IMR-90 (cell line): ENCODE results near the gene RAP1GAP2.

Experiments
- CEBPB ChIP-seq: IDR thresholded peaks from 2 replicates; pipeline ENCODE4 v1.6.1; 2012; ENCODE audit warnings: low read depth, low read length, improper control_type of control experiment
- CHD1 ChIP-seq: IDR thresholded peaks from 2 replicates; pipeline ENCODE4 v1.6.1; 2012; ENCODE audit warnings: low read depth, low read length, improper control_type of control experiment
- FOS ChIP-seq: fragments of 150-350 bp; IDR thresholded peaks from 2 replicates; pipeline ENCODE4 v1.6.1; 2016; ENCODE audit warnings: low read depth, low read length
- MAFK ChIP-seq: IDR thresholded peaks from 2 replicates; pipeline ENCODE4 v1.6.1; 2012; ENCODE audit warnings: low read depth, low read length, improper control_type of control experiment
- MAZ ChIP-seq: IDR thresholded peaks from 2 replicates; pipeline ENCODE4 v1.6.1; 2012; ENCODE audit warnings: low read depth, mild to moderate bottlenecking, low read length, improper control_type of control experiment, moderate library complexity, borderline replicate concordance
- MXI1 ChIP-seq: IDR thresholded peaks from 2 replicates; pipeline ENCODE4 v1.6.1; 2012; ENCODE audit warnings: low read depth, mild to moderate bottlenecking, low read length, moderate library complexity, borderline replicate concordance
- POLR2A ChIP-seq: IDR thresholded peaks from 2 replicates; pipeline ENCODE4 v1.6.1; 2012; ENCODE audit warnings: mild to moderate bottlenecking, low read depth, low read length
- RCOR1 ChIP-seq: IDR thresholded peaks from 2 replicates; pipeline ENCODE4 v1.6.1; 2012; ENCODE audit warnings: mild to moderate bottlenecking, low read length, improper control_type of control experiment; ENCODE audit not compliant: insufficient replicate concordance
- RFX5 ChIP-seq: IDR thresholded peaks from 2 replicates; pipeline ENCODE4 v1.8.0; 2012; ENCODE audit warnings: low read depth, mild to moderate bottlenecking, low read length, moderate library complexity
- SMC3 ChIP-seq: fragments of 150-350 bp; IDR thresholded peaks from 2 replicates; pipeline ENCODE4 v1.6.1; 2016; ENCODE audit warnings: low read depth, mild to moderate bottlenecking, antibody characterized with exemption, low read length, moderate library complexity
- TF ChIP-seq, protein P1 (sequence below): conservative IDR thresholded peaks from 2 replicates; pipeline ENCODE4 v1.5.1; 2012; ENCODE audit warnings: mild to moderate bottlenecking, low read depth, low read length, improper control_type of control experiment
- TF ChIP-seq, protein P2 (sequence below): fragments of 150-350 bp; IDR thresholded peaks from 2 replicates; pipeline ENCODE4 v1.6.1; 2017; ENCODE audit warnings: mild to moderate bottlenecking, antibody characterized with exemption, low read length, low read depth
- TF ChIP-seq, protein P3 (sequence below): fragments of 150-350 bp; IDR thresholded peaks from 2 replicates; pipeline ENCODE4 v1.6.1; 2016; ENCODE audit warnings: low read depth, mild to moderate bottlenecking, low read length, moderate library complexity, borderline replicate concordance

- TF ChIP-seq POLR2A (no peak), SMC3 (no peak), MAFK (no peak), MAZ (no peak), CHD1 (no peak), RFX5 (no peak), RCOR1 (no peak), CEBPB (no peak), FOS (no peak), MXI1 (no peak)
- TF ChIP-seq, protein P1, sequence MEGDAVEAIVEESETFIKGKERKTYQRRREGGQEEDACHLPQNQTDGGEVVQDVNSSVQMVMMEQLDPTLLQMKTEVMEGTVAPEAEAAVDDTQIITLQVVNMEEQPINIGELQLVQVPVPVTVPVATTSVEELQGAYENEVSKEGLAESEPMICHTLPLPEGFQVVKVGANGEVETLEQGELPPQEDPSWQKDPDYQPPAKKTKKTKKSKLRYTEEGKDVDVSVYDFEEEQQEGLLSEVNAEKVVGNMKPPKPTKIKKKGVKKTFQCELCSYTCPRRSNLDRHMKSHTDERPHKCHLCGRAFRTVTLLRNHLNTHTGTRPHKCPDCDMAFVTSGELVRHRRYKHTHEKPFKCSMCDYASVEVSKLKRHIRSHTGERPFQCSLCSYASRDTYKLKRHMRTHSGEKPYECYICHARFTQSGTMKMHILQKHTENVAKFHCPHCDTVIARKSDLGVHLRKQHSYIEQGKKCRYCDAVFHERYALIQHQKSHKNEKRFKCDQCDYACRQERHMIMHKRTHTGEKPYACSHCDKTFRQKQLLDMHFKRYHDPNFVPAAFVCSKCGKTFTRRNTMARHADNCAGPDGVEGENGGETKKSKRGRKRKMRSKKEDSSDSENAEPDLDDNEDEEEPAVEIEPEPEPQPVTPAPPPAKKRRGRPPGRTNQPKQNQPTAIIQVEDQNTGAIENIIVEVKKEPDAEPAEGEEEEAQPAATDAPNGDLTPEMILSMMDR, result no peak
- TF ChIP-seq, protein P2, sequence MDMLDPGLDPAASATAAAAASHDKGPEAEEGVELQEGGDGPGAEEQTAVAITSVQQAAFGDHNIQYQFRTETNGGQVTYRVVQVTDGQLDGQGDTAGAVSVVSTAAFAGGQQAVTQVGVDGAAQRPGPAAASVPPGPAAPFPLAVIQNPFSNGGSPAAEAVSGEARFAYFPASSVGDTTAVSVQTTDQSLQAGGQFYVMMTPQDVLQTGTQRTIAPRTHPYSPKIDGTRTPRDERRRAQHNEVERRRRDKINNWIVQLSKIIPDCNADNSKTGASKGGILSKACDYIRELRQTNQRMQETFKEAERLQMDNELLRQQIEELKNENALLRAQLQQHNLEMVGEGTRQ, result no peak
- TF ChIP-seq, protein P3, sequence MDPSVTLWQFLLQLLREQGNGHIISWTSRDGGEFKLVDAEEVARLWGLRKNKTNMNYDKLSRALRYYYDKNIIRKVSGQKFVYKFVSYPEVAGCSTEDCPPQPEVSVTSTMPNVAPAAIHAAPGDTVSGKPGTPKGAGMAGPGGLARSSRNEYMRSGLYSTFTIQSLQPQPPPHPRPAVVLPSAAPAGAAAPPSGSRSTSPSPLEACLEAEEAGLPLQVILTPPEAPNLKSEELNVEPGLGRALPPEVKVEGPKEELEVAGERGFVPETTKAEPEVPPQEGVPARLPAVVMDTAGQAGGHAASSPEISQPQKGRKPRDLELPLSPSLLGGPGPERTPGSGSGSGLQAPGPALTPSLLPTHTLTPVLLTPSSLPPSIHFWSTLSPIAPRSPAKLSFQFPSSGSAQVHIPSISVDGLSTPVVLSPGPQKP, result no peak
Measured at GRCh38 chr17:2964831-2965230, 168.6 kb downstream of the RAP1GAP2 start.
